HCT116 (cell line): ENCODE data around the gene GLRA3. TPM values are rescaled to one million over a fixed set of nuclear protein-coding genes. Genes with fewer than 3 reads are reported as not detected.

Source experiments
- ATAC-seq: fragments of 200-7000 bp; cut with Tn5 transposase; 2 replicates; pipeline ENCODE4 v1.9.1; 2020; ENCODE audit warnings: mild to moderate bottlenecking, moderate library complexity
- BruUV-seq: library from RNA; stranded (reverse); fragments of 400-500 nt; replicated peaks from 2 replicates; lab custom pipeline; 2021; lab: Mats Ljungman, UMichigan
- CTCF ChIA-PET: fragments of 300-600 bp; sonication (Branson Sonifier 250); formaldehyde crosslinking; loops from one replicate; lab custom pipeline; 2021; ENCODE audit warnings: antibody characterized with exemption; lab: Charles Lee
- POLR2A ChIA-PET: fragments of 300-600, 350-600 bp; sonication (Branson Sonifier 250); formaldehyde crosslinking; loops from one replicate; lab custom pipeline; 2021; ENCODE audit warnings: antibody characterized with exemption; lab: Charles Lee
- RAD21 ChIA-PET, 2 experiments: fragments of 300-600 bp; sonication (Branson Sonifier 250); formaldehyde crosslinking; loops; one replicate each; lab custom pipeline; 2023; ENCODE audit warnings: low total read pairs in 2 of 2; ENCODE audit not compliant: uncharacterized antibody in 2 of 2, unreplicated experiment in 2 of 2, low non-redundant PET in 1 of 2; lab: Charles Lee
- DNase-seq: peaks from one replicate; pipeline ENCODE4 v3.0.0-alpha.2; 2010; ENCODE audit warnings: low read depth, low spot score
- H2AFZ ChIP-seq: fragments of 200-600 bp; shearing (Covaris generic), sonication (generic); 2 replicates; pipeline ENCODE4 v1.6.1; 2017; ENCODE audit warnings: low read depth, mixed run types, mixed read lengths, antibody characterized with exemption, low read length; ENCODE audit not compliant: poor library complexity, severe bottlenecking
- H3K27ac ChIP-seq: 2 replicates; pipeline ENCODE4 v1.5.1; 2012; ENCODE audit warnings: low read depth, low read length
- H3K27me3 ChIP-seq: fragments of 200-600 bp; sonication (generic); 2 replicates; pipeline ENCODE4 v1.6.1; 2016; ENCODE audit warnings: mixed run types, low read length, mixed read lengths; ENCODE audit not compliant: insufficient read depth
- H3K36me3 ChIP-seq, 2 experiments: fragments of 200-500 bp in 1 of 2; fragments of 200-600 bp in 1 of 2; sonication (Bioruptor generic) in 1 of 2; sonication (generic) in 1 of 2; 2 replicates each; pipeline versions ENCODE4 v1.5.1 to v1.6.1; 2014 to 2016; ENCODE audit warnings: low read length in 2 of 2, inconsistent platforms in 1 of 2, mixed read lengths in 1 of 2, mixed run types in 1 of 2; ENCODE audit not compliant: insufficient read depth in 2 of 2, control insufficient read depth in 1 of 2
- H3K4me1 ChIP-seq, 2 experiments: fragments of 200-600 bp in 1 of 2; sonication (generic) in 1 of 2; 2 replicates each; pipeline versions ENCODE4 v1.5.1 to v1.6.1; 2012 to 2017; ENCODE audit warnings: low read length in 2 of 2, inconsistent platforms in 1 of 2, mild to moderate bottlenecking in 1 of 2, mixed read lengths in 1 of 2, mixed run types in 1 of 2, moderate library complexity in 1 of 2; ENCODE audit not compliant: insufficient read depth in 2 of 2, control insufficient read depth in 1 of 2
- H3K4me2 ChIP-seq: fragments of 200-600 bp; sonication (generic); 2 replicates; pipeline ENCODE4 v1.6.1; 2017; ENCODE audit warnings: mixed run types, low read length, mixed read lengths
- H3K4me3 ChIP-seq, 2 experiments: fragments of 200-600 bp in 1 of 2; sonication (generic) in 1 of 2; replicated peaks in 1 of 2; 2 replicates each; pipeline ENCODE4 v1.5.1; 2011 to 2016; ENCODE audit warnings: low read length in 2 of 2, control low read depth in 1 of 2, low read depth in 1 of 2, mild to moderate bottlenecking in 1 of 2, mixed read lengths in 1 of 2, mixed run types in 1 of 2
- H3K79me2 ChIP-seq: fragments of 200-600 bp; sonication (generic); 2 replicates; pipeline ENCODE4 v1.6.1; 2017; ENCODE audit warnings: mild to moderate bottlenecking, mixed run types, low read length, moderate library complexity, mixed read lengths; ENCODE audit not compliant: insufficient read depth
- H3K9ac ChIP-seq: fragments of 200-600 bp; sonication (generic); 2 replicates; pipeline ENCODE4 v1.6.1; 2016; ENCODE audit warnings: low read length, mixed read lengths
- H3K9me2 ChIP-seq: fragments of 200-600 bp; sonication (generic), shearing (Covaris generic); 2 replicates; pipeline ENCODE4 v1.6.1; 2017; ENCODE audit warnings: mixed run types, mild to moderate bottlenecking, moderate library complexity; ENCODE audit not compliant: insufficient read depth
- H3K9me3 ChIP-seq, 2 experiments: fragments of 200-500 bp in 1 of 2; fragments of 200-600 bp in 1 of 2; sonication (Bioruptor generic) in 1 of 2; sonication (generic) in 1 of 2; 2 replicates each; pipeline ENCODE4 v1.6.1; 2014 to 2017; ENCODE audit warnings: low read length in 2 of 2, mixed read lengths in 2 of 2, inconsistent platforms in 1 of 2, low read depth in 1 of 2, mild to moderate bottlenecking in 1 of 2, mixed run types in 1 of 2, moderate library complexity in 1 of 2; ENCODE audit not compliant: control insufficient read depth in 1 of 2, insufficient read depth in 1 of 2
- H4K20me1 ChIP-seq: fragments of 200-600 bp; sonication (generic), shearing (Covaris generic); 2 replicates; pipeline ENCODE4 v1.6.1; 2017; ENCODE audit warnings: mixed run types, mild to moderate bottlenecking, moderate library complexity; ENCODE audit not compliant: insufficient read depth
- ATF3 ChIP-seq: IDR thresholded peaks from 2 replicates; pipeline ENCODE4 v1.6.1; 2012
- CTCF ChIP-seq, 3 experiments: fragments of 200-600 bp in 1 of 3; sonication (generic) in 1 of 3; IDR thresholded peaks in 2 of 3; conservative IDR thresholded peaks in 1 of 3; 2 replicates each; pipeline ENCODE4 v1.5.1; 2012 to 2017; ENCODE audit warnings: low read depth in 2 of 3, low read length in 2 of 3, antibody characterized with exemption in 1 of 3, borderline replicate concordance in 1 of 3, control low read depth in 1 of 3, mild to moderate bottlenecking in 1 of 3, mixed read lengths in 1 of 3, mixed run types in 1 of 3, moderate library complexity in 1 of 3; ENCODE audit not compliant: insufficient read depth in 1 of 3
- ELF1 ChIP-seq: IDR thresholded peaks from 2 replicates; pipeline ENCODE4 v1.6.1; 2012; ENCODE audit warnings: low read depth, borderline replicate concordance
- EZH2phosphoT487 ChIP-seq: fragments of 200-600 bp; IDR thresholded peaks from 2 replicates; pipeline ENCODE4 v1.6.1; 2018; ENCODE audit warnings: antibody characterized with exemption, borderline replicate concordance
- JUND ChIP-seq: IDR thresholded peaks from 2 replicates; pipeline ENCODE4 v1.6.1; 2012
- POLR2A ChIP-seq: IDR thresholded peaks from 2 replicates; pipeline ENCODE4 v1.7.0; 2011; ENCODE audit warnings: borderline replicate concordance; ENCODE audit not compliant: insufficient read depth, insufficient read length; ENCODE audit errors: extremely low read depth
- REST ChIP-seq: IDR thresholded peaks from 2 replicates; pipeline ENCODE4 v1.6.1; 2012; ENCODE audit warnings: low read depth
- SIN3A ChIP-seq: IDR thresholded peaks from 2 replicates; pipeline ENCODE4 v1.6.1; 2012; ENCODE audit warnings: low read depth
- TCF7L2 ChIP-seq: IDR thresholded peaks from 2 replicates; pipeline ENCODE4 v1.7.0; 2011; ENCODE audit warnings: borderline replicate concordance, inconsistent platforms; ENCODE audit not compliant: insufficient read depth, insufficient read length; ENCODE audit errors: extremely low read depth
- YY1 ChIP-seq: IDR thresholded peaks from 2 replicates; pipeline ENCODE4 v1.6.1; 2011; ENCODE audit warnings: low read length, low read depth, moderate library complexity, mild to moderate bottlenecking; ENCODE audit not compliant: insufficient replicate concordance; ENCODE audit errors: extremely low read depth
- ZBTB33 ChIP-seq: IDR thresholded peaks from 2 replicates; pipeline ENCODE4 v1.6.1; 2011; ENCODE audit warnings: mild to moderate bottlenecking, low read length, moderate library complexity; ENCODE audit not compliant: insufficient replicate concordance; ENCODE audit errors: extremely low read depth
- intact Hi-C: fragments of 100-400 bp; cut with micrococcal nuclease; formaldehyde crosslinking; loops from 2 replicates; pipeline ENCODE4 v1.10.0; 2022
- total RNA-seq: library from RNA; stranded (reverse); gene quantifications from one replicate; pipeline ENCODE4 v1.2.1, GENCODE V29; 2021; ENCODE audit not compliant: unreplicated experiment

The GLRA3 gene
- total RNA-seq, 1 experiment from 2014 or later = not detected

DNA sequence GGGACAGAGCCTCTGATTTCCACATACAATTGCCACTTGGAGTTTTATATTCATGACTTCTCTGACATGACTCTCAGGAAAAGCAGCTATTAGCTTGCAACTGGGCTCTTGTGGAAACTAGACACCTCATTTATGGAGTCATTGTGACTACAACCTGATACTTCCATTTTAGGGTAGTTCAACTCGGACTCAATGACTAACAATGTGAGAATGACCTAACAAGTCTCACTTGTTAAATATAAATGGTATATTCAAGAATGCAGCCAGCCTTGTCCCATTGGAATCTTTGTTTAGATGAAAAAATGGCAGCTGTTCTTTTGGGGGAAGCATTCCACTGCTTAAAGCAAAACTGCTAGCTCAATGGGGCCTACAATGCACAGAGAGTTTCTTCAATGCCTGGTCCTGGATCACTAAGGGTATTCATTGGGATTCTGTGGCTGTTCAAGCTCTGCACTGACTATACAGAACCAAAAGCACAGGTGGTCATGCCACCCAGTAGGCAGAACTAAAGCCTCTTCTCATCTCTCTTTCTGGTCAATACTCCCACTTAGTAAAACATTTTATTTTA is 36.5 kb upstream of the GLRA3 start:
- ATAC-seq (no peak), DNase-seq (no peak)
- Histone ChIP-seq H3K9me2 (no peaks in the 10 kb centered on the region), H2AFZ (no peak overlapping the region), H3K4me3 (no peak overlapping the region), H3K4me1 (no peaks in the 10 kb centered on the region), H3K27me3 (no peaks in the 10 kb centered on the region), H3K36me3 (no peaks in the 10 kb centered on the region), H3K79me2 (no peaks in the 10 kb centered on the region), H3K4me2 (no peak overlapping the region), H3K9ac (no peak overlapping the region), H4K20me1 (no peaks in the 10 kb centered on the region), H3K27ac (no peak overlapping the region), H3K9me3 (no peaks in the 10 kb centered on the region)
- ChIA-PET CTCF (no interaction called here), RAD21 (no interaction called here), POLR2A (no interaction called here)
- intact Hi-C loops = no loop called here
- no TSS peak for BruUV-seq
- no peak for TF ChIP-seq TCF7L2
- TF ChIP-seq ELF1 = no peak
- no peak for TF ChIP-seq CTCF (IDR thresholded peaks at IDR 0.05 in 2 of 3, conservative IDR thresholded peaks at IDR 0.05 in 1 of 3; ENCODE audit: borderline replicate concordance in 1 of 3, insufficient read depth in 1 of 3, low read depth in 2 of 3, low read length in 2 of 3)
- no peak for TF ChIP-seq JUND
- TF ChIP-seq SIN3A = no peak
- no peak for TF ChIP-seq YY1
- TF ChIP-seq EZH2phosphoT487 = no peak

DNA sequence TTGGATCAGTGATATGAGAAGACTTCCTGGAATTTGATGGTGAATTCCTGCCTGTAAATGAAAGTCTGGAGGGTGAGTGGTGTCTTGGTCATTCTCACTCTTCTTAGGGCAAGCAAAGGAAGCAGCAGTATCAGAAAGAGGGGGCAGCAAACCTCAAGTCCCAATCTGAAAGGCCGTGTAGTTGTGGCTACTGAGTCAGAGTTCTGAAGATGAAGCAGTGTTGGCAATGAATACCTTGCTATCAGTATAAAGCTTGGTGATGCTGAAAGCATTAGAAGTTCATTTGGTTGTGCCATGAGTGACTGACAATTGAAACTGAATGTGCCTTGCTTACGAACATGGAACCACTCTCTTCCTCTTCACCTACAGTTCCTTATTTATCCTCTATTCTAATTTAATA is 35.0 kb upstream of the GLRA3 start:
- no TSS peak for BruUV-seq
- POLR2A ChIA-PET = no interaction called here
- no peak overlapping the region for H3K27ac ChIP-seq
- TF ChIP-seq JUND = no peak
- TF ChIP-seq ATF3 = no peak
- TF ChIP-seq REST = no peak
- TF ChIP-seq YY1 = no peak
- no peak for TF ChIP-seq ZBTB33
- TF ChIP-seq POLR2A = no peak

More for the DNA sequence above, 35.0 kb upstream of the GLRA3 start:
- H3K36me3 ChIP-seq = no peaks in the 10 kb centered on the region
- H3K4me3 ChIP-seq = no peak overlapping the region
- no peaks in the 10 kb centered on the region for H3K9me2 ChIP-seq
- ChIA-PET RAD21 (no interaction called here), CTCF (no interaction called here)
- no peaks in the 10 kb centered on the region for H3K27me3 ChIP-seq
- H2AFZ ChIP-seq = no peak overlapping the region
- no peak overlapping the region for H3K9ac ChIP-seq
- ATAC-seq (no peak), DNase-seq (no peak)
- no peak overlapping the region for H3K4me2 ChIP-seq
- intact Hi-C loops = no loop called here
- H3K79me2 ChIP-seq = no peaks in the 10 kb centered on the region
- H3K9me3 ChIP-seq = no peaks in the 10 kb centered on the region
- no peaks in the 10 kb centered on the region for H4K20me1 ChIP-seq
- no peaks in the 10 kb centered on the region for H3K4me1 ChIP-seq
